Hematopoietic multipotent progenitor cell (in vitro differentiated cells): ENCODE measurements around the gene IQSEC1. TPM values are rescaled to one million over a fixed set of nuclear protein-coding genes. Genes with fewer than 3 reads are reported as not detected.

Experiments used
- DNase-seq, 3 donors: peaks; one replicate each; pipeline ENCODE4 v3.0.0-alpha.2; 2011 to 2015; ENCODE audit warnings: low read depth in 2 of 3, low spot score in 2 of 3
- total RNA-seq: library from RNA; depleted of rRNA; stranded (reverse); fragments of >200 nt; gene quantifications from one replicate; pipeline ENCODE4 v1.2.3, GENCODE V29; 2012

The IQSEC1 gene
- total RNA-seq, 1 donor = 20.7 TPM

- DNase-seq = no peak
These were observed 20.9 kb downstream of the IQSEC1 start for GRCh38 chr3:13052191-13052820.

GRCh38 chr3:13051581-13051980, 21.6 kb downstream of the IQSEC1 start:
- DNase-seq = no peak

GRCh38 chr3:13051066-13051465, 22.2 kb downstream of the IQSEC1 start:
- DNase-seq = no peak

GRCh38 chr3:13050446-13050845, 22.8 kb downstream of the IQSEC1 start:
- no peak for DNase-seq

- no peak for DNase-seq
These were observed 23.8 kb downstream of the IQSEC1 start for GRCh38 chr3:13049400-13049799.

GRCh38 chr3:13047296-13048165, 25.7 kb downstream of the IQSEC1 start:
- no peak for DNase-seq

GRCh38 chr3:13046569-13047274, 26.5 kb downstream of the IQSEC1 start:
- DNase-seq = no peak

GRCh38 chr3:13045904-13046568, 27.2 kb downstream of the IQSEC1 start:
- DNase-seq = peak in 1 of 3 donors; percentile 42

GRCh38 chr3:13045241-13045903, 27.9 kb downstream of the IQSEC1 start:
- DNase-seq = no peak

GRCh38 chr3:13044496-13045240, 28.6 kb downstream of the IQSEC1 start:
- no peak for DNase-seq

GRCh38 chr3:13043656-13044055, 29.6 kb downstream of the IQSEC1 start:
- no peak for DNase-seq

- DNase-seq = peak in 1 of 3 donors; percentile 51
These were observed 30.4 kb downstream of the IQSEC1 start for GRCh38 chr3:13042715-13043271.

GRCh38 chr3:13042127-13042701, 31.0 kb downstream of the IQSEC1 start:
- DNase-seq = no peak

- DNase-seq = peak in 1 of 3 donors; percentile 57
These were observed 32.0 kb downstream of the IQSEC1 start for GRCh38 chr3:13041113-13041776.

GRCh38 chr3:13040361-13041074, 32.7 kb downstream of the IQSEC1 start:
- peak in 1 of 3 donors; percentile 53 for DNase-seq

GRCh38 chr3:13039213-13039896, 33.9 kb downstream of the IQSEC1 start:
- no peak for DNase-seq

GRCh38 chr3:13037458-13038117, 35.6 kb downstream of the IQSEC1 start:
- no peak for DNase-seq
